Panc1 (cell line): ENCODE results near the gene CCDC191. TPM values are rescaled to one million over a fixed set of nuclear protein-coding genes. Genes with fewer than 3 reads are reported as not detected.

Source experiments
- ATAC-seq: fragments of 200-7000 bp; cut with Tn5 transposase; 2 replicates; pipeline ENCODE4 v1.9.1; 2020; ENCODE audit warnings: mild to moderate bottlenecking, moderate library complexity
- BruUV-seq: library from RNA; stranded (reverse); fragments of 400-500 nt; replicated peaks from 2 replicates; lab custom pipeline; 2021; lab: Mats Ljungman, UMichigan
- CTCF ChIA-PET: fragments of 300-600 bp; sonication (Branson Sonifier 250); formaldehyde crosslinking; loops from one replicate; lab custom pipeline; 2022; ENCODE audit warnings: antibody characterized with exemption; lab: Charles Lee
- POLR2A ChIA-PET: fragments of 300-600 bp; sonication (Branson Sonifier 250); formaldehyde crosslinking; loops from one replicate; lab custom pipeline; 2022; ENCODE audit warnings: antibody characterized with exemption; lab: Charles Lee
- DNase-seq: peaks from one replicate; pipeline ENCODE4 v3.0.0-alpha.2; 2010; ENCODE audit warnings: low read depth, low spot score
- H3K27ac ChIP-seq: 2 replicates; pipeline ENCODE4 v1.5.1; 2011; ENCODE audit warnings: mild to moderate bottlenecking, low read length, inconsistent platforms
- H3K27me3 ChIP-seq: fragments of 200-500 bp; sonication (Bioruptor generic); 2 replicates; pipeline ENCODE4 v1.6.0; 2014; ENCODE audit warnings: low read length, inconsistent platforms; ENCODE audit not compliant: control insufficient read depth, insufficient read depth
- H3K36me3 ChIP-seq: fragments of 200-500 bp; sonication (Bioruptor generic); 2 replicates; pipeline ENCODE4 v1.5.1; 2014; ENCODE audit warnings: inconsistent platforms, mild to moderate bottlenecking, low read length, moderate library complexity; ENCODE audit not compliant: control insufficient read depth, insufficient read depth
- H3K4me1 ChIP-seq: 2 replicates; pipeline ENCODE4 v1.5.1; 2011; ENCODE audit warnings: inconsistent platforms, mild to moderate bottlenecking, low read length, moderate library complexity; ENCODE audit not compliant: control insufficient read depth, insufficient read depth
- H3K4me3 ChIP-seq, 2 experiments: 2 replicates each; pipeline ENCODE4 v1.5.1; 2011 to 2012; ENCODE audit warnings: low read depth in 2 of 2, low read length in 2 of 2, mild to moderate bottlenecking in 2 of 2, inconsistent platforms in 1 of 2, moderate library complexity in 1 of 2
- H3K9me3 ChIP-seq: fragments of 200-500 bp; sonication (Bioruptor generic); 2 replicates; pipeline ENCODE4 v1.5.1; 2014; ENCODE audit warnings: low read depth, mild to moderate bottlenecking, inconsistent platforms, low read length, moderate library complexity; ENCODE audit not compliant: control insufficient read depth, insufficient read depth
- CTCF ChIP-seq: fragments of 450-650 bp; IDR thresholded peaks from 2 replicates; pipeline ENCODE4 v1.5.1; 2017; ENCODE audit warnings: mild to moderate bottlenecking
- POLR2AphosphoS5 ChIP-seq: IDR thresholded peaks from 2 replicates; pipeline ENCODE4 v1.6.1; 2012; ENCODE audit warnings: mild to moderate bottlenecking, low read depth, low read length, moderate library complexity
- SIN3A ChIP-seq: IDR thresholded peaks from 2 replicates; pipeline ENCODE4 v1.6.1; 2012; ENCODE audit warnings: low read depth, mild to moderate bottlenecking, low read length, moderate library complexity, borderline replicate concordance; ENCODE audit not compliant: insufficient read depth
- TCF7L2 ChIP-seq: IDR thresholded peaks from 2 replicates; pipeline ENCODE4 v1.6.1; 2011; ENCODE audit warnings: mild to moderate bottlenecking, low read depth, low read length, inconsistent platforms
- in situ Hi-C: cut with HindIII; loops from 2 replicates; pipeline ENCODE4 v1.10.0; 2016; ENCODE audit warnings: low sequenced_read_pairs, low pct_unique_long_range_greater_than_20kb
- intact Hi-C: fragments of 100-400 bp; cut with micrococcal nuclease; formaldehyde crosslinking; loops from one replicate; pipeline ENCODE4 v1.10.0; 2022; ENCODE audit not compliant: unreplicated experiment
- total RNA-seq: library from RNA; stranded (reverse); gene quantifications from one replicate; pipeline ENCODE4 v1.2.1, GENCODE V29; 2021; ENCODE audit not compliant: unreplicated experiment
- TF ChIP-seq, protein P1 (sequence below), 2 experiments: IDR thresholded peaks; 2 replicates each; pipeline ENCODE4 v1.6.1; 2011 to 2012; ENCODE audit warnings: low read depth in 2 of 2, control low read depth in 1 of 2, low read length in 1 of 2, mild to moderate bottlenecking in 1 of 2, moderate library complexity in 1 of 2; ENCODE audit not compliant: insufficient read depth in 1 of 2

CCDC191 gene
- total RNA-seq, 1 experiment from 2014 or later = 5.6 TPM

DNA sequence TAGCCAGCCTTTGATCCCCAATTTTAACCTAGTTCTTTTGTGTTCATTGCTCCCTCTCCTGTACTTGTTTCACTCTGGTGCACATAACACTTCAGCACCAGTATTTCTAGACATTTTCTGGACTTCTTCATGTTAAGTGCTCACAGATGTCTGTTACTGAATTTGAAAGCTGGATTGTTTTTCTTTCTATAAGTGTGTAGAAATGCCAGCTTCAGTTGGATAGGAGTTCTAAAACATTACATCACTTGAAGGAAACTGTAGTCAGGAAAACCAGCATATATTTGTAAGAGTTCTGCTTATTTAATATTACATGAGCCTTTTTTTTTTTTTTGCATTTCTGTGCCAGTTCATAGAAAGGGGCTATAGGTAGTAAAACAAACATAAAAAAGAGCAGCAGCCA, 21.8 kb upstream of the CCDC191 start:
- Histone ChIP-seq H3K27me3 (no peaks in the 10 kb centered on the region), H3K27ac (no peak overlapping the region), H3K4me3 (no peak overlapping the region), H3K36me3 (peaks cover 48% of the 10 kb centered on the region), H3K9me3 (no peaks in the 10 kb centered on the region), H3K4me1 (no peaks in the 10 kb centered on the region)
- intact Hi-C loops = no loop called here
- ATAC-seq (no peak), DNase-seq (no peak)
- in situ Hi-C loops = no loop called here
- TF ChIP-seq POLR2AphosphoS5 = no peak
- no peak for TF ChIP-seq TCF7L2
- TF ChIP-seq SIN3A = no peak
- TF ChIP-seq CTCF = no peak
- TF ChIP-seq, protein P1, sequence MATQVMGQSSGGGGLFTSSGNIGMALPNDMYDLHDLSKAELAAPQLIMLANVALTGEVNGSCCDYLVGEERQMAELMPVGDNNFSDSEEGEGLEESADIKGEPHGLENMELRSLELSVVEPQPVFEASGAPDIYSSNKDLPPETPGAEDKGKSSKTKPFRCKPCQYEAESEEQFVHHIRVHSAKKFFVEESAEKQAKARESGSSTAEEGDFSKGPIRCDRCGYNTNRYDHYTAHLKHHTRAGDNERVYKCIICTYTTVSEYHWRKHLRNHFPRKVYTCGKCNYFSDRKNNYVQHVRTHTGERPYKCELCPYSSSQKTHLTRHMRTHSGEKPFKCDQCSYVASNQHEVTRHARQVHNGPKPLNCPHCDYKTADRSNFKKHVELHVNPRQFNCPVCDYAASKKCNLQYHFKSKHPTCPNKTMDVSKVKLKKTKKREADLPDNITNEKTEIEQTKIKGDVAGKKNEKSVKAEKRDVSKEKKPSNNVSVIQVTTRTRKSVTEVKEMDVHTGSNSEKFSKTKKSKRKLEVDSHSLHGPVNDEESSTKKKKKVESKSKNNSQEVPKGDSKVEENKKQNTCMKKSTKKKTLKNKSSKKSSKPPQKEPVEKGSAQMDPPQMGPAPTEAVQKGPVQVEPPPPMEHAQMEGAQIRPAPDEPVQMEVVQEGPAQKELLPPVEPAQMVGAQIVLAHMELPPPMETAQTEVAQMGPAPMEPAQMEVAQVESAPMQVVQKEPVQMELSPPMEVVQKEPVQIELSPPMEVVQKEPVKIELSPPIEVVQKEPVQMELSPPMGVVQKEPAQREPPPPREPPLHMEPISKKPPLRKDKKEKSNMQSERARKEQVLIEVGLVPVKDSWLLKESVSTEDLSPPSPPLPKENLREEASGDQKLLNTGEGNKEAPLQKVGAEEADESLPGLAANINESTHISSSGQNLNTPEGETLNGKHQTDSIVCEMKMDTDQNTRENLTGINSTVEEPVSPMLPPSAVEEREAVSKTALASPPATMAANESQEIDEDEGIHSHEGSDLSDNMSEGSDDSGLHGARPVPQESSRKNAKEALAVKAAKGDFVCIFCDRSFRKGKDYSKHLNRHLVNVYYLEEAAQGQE (IDR thresholded peaks at IDR 0.05; ENCODE audit: insufficient read depth in 1 of 2, low read depth in 2 of 2, low read length in 1 of 2) = no peak
- BruUV-seq = no TSS peak
- CTCF ChIA-PET = no interaction called here
- POLR2A ChIA-PET = no interaction called here

- BruUV-seq = no TSS peak
- ATAC-seq = no peak
- TF ChIP-seq TCF7L2 = no peak
- TF ChIP-seq SIN3A = no peak
- TF ChIP-seq POLR2AphosphoS5 = no peak
- TF ChIP-seq, protein P1 (IDR thresholded peaks at IDR 0.05; ENCODE audit: insufficient read depth in 1 of 2, low read depth in 2 of 2, low read length in 1 of 2) = no peak
- TF ChIP-seq CTCF = no peak
- CTCF ChIA-PET = no interaction called here
- H3K27ac ChIP-seq = no peak overlapping the region
- H3K27me3 ChIP-seq = no peaks in the 10 kb centered on the region
- no peaks in the 10 kb centered on the region for H3K4me1 ChIP-seq
- DNase-seq = no peak
- intact Hi-C loops (no loop called here), in situ Hi-C loops (no loop called here)
- no peak overlapping the region for H3K4me3 ChIP-seq
- POLR2A ChIA-PET = no interaction called here
- H3K9me3 ChIP-seq = no peaks in the 10 kb centered on the region
- H3K36me3 ChIP-seq = peaks cover 41% of the 10 kb centered on the region
Observed at GRCh38 chr3:114076711-114077110, 20.4 kb upstream of the CCDC191 start.
